ENCODE data around the gene PARD3. TPM values are rescaled to one million over a fixed set of nuclear protein-coding genes. Genes with fewer than 3 reads are reported as not detected.
A peak's percentile ranks its signal among the peaks of the same experiment; 100 is the strongest.

The PARD3 gene
- total RNA-seq, 4 donors from 2014 or later = 98.9 to 122 (median 105) TPM

DNA sequence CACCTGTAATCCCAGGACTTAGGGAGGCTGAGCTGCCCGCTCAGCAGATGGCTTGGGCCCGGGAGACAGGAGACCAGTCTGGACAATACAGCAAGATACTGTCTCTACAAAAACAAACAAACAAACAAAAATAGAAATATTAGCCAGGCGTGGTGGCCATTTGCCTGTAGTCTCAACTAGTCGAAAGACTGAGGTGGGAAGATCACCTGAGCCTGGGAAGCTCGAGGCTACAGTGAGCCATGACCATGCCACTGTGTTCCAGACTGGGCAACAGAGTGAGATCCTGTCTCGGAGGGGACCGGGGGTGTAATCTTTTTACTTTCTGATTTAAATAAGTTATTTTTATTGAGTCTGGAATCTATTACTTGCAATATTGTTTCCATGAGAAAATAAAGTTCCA is 274.6 kb downstream of the PARD3 start:
- WGBS = 98% methylated on average over 7 of the region's 7 CpGs
- H3K27ac ChIP-seq (replicated peaks in 1 of 4) = no peak overlapping the region
- DNase-seq (ENCODE audit: extremely low spot score) = no peak

DNA sequence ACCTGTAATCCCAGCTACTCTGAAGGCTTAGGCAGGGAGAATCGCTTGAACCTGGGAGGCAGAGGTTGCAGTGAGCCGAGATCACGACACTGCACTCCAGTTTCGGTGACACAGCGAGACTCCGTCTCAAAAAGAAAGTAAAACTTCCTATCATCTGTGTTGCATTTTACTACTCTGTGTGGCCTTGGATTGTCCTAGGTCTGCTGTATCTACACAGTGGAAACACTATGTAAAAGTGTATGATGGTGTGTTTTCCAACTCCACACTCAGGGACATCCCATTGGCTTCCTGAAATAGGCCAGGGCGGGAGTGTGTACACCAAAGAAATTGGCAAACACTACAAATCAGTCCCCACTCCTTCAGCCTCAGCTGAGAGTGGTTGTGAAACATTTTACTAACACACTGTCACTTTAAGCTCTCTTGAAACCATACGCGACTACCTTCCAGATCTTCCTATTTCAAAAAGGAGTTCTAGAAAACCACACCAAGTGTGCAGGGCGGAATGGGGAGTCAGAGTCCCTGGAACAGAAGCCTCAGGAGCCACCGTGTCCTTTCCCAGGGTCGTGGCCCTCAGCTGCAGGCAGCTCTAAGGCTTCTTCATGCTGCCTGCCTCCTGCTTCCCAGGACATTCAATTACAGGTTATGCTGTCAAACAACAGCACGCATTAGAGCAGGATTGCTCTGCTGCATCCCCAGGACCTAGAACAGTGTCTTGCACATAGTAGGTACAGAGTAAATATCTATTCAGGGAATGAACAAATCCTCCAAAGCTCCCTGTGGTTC is 275.4 kb downstream of the PARD3 start:
- intact Hi-C loops (cut with DNase I) = loop anchor here (10.0 kb wide), 1 partner anchor 85 kb away; no protein-coding TSS in a partner anchor
- Histone ChIP-seq H3K4me3 (peak overlapping the region; percentile 1 to 31 (median 25)), H3K4me1 (peaks cover 28 to 37% (median 34%) of the 10 kb centered on the region in 4 donors), H3K36me3 (no peaks in the 10 kb centered on the region), H3K9me3 (no peaks in the 10 kb centered on the region), H3K27ac (replicated peaks in 1 of 4) (peak overlapping the region in 3 of 4 donors; percentile 14 to 29 (median 20)), H3K27me3 (no peaks in the 10 kb centered on the region)
- WGBS = 70% methylated on average over 13 of the region's 13 CpGs
- DNase-seq (ENCODE audit: extremely low spot score) = no peak
- TF ChIP-seq POLR2A (IDR thresholded peaks at IDR 0.05; ENCODE audit: low read depth) (no peak), POLR2AphosphoS5 (IDR thresholded peaks at IDR 0.05) (peak in 1 of 2 donors; percentile 22)

More for the DNA sequence above, 274.6 kb downstream of the PARD3 start:
- H3K36me3 ChIP-seq = no peaks in the 10 kb centered on the region
- TF ChIP-seq POLR2A (IDR thresholded peaks at IDR 0.05; ENCODE audit: low read depth) = no peak
- TF ChIP-seq, protein P1, sequence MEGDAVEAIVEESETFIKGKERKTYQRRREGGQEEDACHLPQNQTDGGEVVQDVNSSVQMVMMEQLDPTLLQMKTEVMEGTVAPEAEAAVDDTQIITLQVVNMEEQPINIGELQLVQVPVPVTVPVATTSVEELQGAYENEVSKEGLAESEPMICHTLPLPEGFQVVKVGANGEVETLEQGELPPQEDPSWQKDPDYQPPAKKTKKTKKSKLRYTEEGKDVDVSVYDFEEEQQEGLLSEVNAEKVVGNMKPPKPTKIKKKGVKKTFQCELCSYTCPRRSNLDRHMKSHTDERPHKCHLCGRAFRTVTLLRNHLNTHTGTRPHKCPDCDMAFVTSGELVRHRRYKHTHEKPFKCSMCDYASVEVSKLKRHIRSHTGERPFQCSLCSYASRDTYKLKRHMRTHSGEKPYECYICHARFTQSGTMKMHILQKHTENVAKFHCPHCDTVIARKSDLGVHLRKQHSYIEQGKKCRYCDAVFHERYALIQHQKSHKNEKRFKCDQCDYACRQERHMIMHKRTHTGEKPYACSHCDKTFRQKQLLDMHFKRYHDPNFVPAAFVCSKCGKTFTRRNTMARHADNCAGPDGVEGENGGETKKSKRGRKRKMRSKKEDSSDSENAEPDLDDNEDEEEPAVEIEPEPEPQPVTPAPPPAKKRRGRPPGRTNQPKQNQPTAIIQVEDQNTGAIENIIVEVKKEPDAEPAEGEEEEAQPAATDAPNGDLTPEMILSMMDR (IDR thresholded peaks at IDR 0.05) = no peak
- no peak for TF ChIP-seq EP300 (IDR thresholded peaks at IDR 0.05)
- no peak for TF ChIP-seq POLR2AphosphoS5 (IDR thresholded peaks at IDR 0.05)
- H3K9me3 ChIP-seq = no peaks in the 10 kb centered on the region
- no peak overlapping the region for H3K4me3 ChIP-seq
- H3K4me1 ChIP-seq = peaks cover 28 to 34% (median 34%) of the 10 kb centered on the region in 4 donors
- no peaks in the 10 kb centered on the region for H3K27me3 ChIP-seq
- intact Hi-C loops (cut with DNase I) = no loop called here

DNA sequence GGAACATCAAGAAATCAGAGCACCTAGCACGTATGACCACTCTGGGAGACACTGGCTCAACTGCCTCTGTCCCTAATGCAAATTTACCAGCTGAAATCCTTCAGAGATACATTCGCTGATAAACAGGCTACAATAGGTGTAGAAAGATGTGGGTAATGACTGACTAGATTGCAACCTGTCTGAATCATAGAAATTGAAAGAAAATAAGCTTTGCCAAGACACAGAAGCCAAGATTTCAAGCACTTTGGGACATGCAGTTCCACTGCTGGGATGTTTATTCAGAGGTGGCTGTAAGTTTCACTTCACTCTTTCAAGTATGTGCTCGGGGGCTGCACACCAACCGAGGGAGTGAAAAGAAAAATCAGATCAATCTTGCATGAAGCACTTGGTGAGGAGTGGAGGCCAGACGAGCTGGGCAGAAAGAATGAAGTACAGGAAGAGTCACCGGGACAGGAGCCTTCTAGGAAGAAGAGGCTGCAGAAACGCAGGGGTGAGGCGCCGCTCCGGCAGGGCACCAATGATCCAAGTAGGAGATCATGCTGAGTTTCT is 276.7 kb downstream of the PARD3 start:
- intact Hi-C loops (cut with DNase I) = loop anchor here (10.0 kb wide), 1 partner anchor 86 kb away; no protein-coding TSS in a partner anchor
- WGBS = 73% methylated on average over 10 of the region's 10 CpGs
- no peaks in the 10 kb centered on the region for H3K9me3 ChIP-seq
- peak overlapping the region in 1 of 4 donors; percentile 1 for H3K27ac ChIP-seq (replicated peaks in 1 of 4)
- no peaks in the 10 kb centered on the region for H3K36me3 ChIP-seq
- DNase-seq (ENCODE audit: extremely low spot score) = no peak
- peak in 1 of 2 donors; percentile 22 for TF ChIP-seq POLR2AphosphoS5 (IDR thresholded peaks at IDR 0.05)
- TF ChIP-seq, protein P1 (IDR thresholded peaks at IDR 0.05) = no peak
- no peak overlapping the region for H3K4me3 ChIP-seq
- H3K4me1 ChIP-seq = peaks cover 28 to 37% (median 34%) of the 10 kb centered on the region in 4 donors
- H3K27me3 ChIP-seq = no peaks in the 10 kb centered on the region

DNA sequence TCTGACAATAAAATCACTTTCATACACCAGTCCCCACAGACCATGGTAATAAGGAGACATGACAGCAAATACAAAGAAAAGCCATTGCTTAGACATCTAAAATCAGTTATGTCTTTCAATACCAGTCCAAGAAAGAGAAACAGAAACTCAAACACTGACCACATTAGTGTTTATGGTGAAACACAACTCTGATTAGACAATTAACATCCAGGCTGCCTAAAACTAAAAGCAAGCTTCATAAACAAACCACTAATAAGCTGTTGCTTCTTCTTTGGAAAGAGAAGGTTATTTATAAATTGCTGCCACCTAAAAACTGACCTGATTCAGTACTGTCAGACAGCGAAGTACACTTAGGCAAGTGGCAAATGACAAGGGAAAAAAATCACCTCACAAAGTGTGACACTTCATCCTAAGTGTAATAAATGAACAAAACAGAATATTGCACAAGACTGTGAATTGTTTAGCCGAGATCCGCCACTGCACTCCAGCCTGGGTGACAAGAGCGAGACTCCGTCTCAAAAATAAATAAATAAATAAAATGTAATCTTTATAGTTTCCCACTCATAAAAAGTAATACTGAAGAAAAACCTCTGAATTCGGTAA is 277.4 kb downstream of the PARD3 start:
- peak overlapping the region in 1 of 4 donors; percentile 1 for H3K27ac ChIP-seq (replicated peaks in 1 of 4)
- H3K9me3 ChIP-seq = no peaks in the 10 kb centered on the region
- 95% methylated on average over 6 of the region's 6 CpGs for WGBS
- no peaks in the 10 kb centered on the region for H3K27me3 ChIP-seq
- no peak for DNase-seq (ENCODE audit: extremely low spot score)
- intact Hi-C loops (cut with DNase I) = loop anchor here (10.0 kb wide), 1 partner anchor 87 kb away; no protein-coding TSS in a partner anchor
- TF ChIP-seq, protein P1 (IDR thresholded peaks at IDR 0.05) = no peak
- no peak for TF ChIP-seq EP300 (IDR thresholded peaks at IDR 0.05)
- no peak for TF ChIP-seq POLR2AphosphoS5 (IDR thresholded peaks at IDR 0.05)
- no peak for TF ChIP-seq POLR2A (IDR thresholded peaks at IDR 0.05; ENCODE audit: low read depth)
- H3K4me3 ChIP-seq = no peak overlapping the region
- peaks cover 28 to 37% (median 34%) of the 10 kb centered on the region in 4 donors for H3K4me1 ChIP-seq
- no peaks in the 10 kb centered on the region for H3K36me3 ChIP-seq

DNA sequence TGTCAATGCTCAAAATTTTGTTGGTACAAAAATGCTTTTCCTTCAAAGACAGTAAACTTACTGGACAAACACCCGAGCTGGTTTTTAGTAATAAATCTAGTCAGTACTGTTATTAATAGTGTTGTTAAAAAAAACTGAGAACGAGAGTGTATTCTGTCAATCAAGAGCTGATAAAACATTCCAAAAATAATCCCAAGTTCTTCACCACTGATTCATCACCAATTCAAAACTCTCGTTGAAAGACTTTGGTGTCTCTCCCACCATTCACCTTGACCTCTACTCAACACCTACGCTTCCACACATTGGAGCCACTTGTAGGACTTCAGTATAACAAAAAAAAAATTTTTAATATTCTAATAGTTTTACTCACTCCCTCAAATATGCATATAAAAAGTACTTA is 279.2 kb downstream of the PARD3 start:
- Histone ChIP-seq H3K9me3 (no peaks in the 10 kb centered on the region), H3K36me3 (no peaks in the 10 kb centered on the region), H3K4me1 (peaks cover 28 to 37% (median 34%) of the 10 kb centered on the region in 4 donors), H3K27me3 (no peaks in the 10 kb centered on the region), H3K4me3 (no peak overlapping the region), H3K27ac (replicated peaks in 1 of 4) (no peak overlapping the region)
- TF ChIP-seq, protein P1 (IDR thresholded peaks at IDR 0.05) = no peak
- TF ChIP-seq POLR2A (IDR thresholded peaks at IDR 0.05; ENCODE audit: low read depth) = no peak
- TF ChIP-seq POLR2AphosphoS5 (IDR thresholded peaks at IDR 0.05) = no peak
- TF ChIP-seq EP300 (IDR thresholded peaks at IDR 0.05) = no peak
- intact Hi-C loops (cut with DNase I) = loop anchor here (10.0 kb wide), 1 partner anchor 89 kb away; no protein-coding TSS in a partner anchor
- 87% methylated on average over 4 of the region's 4 CpGs for WGBS
- no peak for DNase-seq (ENCODE audit: extremely low spot score)
